ENCODE measurements around the gene ALOX15. TPM values are rescaled to one million over a fixed set of nuclear protein-coding genes. Genes with fewer than 3 reads are reported as not detected.
A peak's percentile ranks its signal among the peaks of the same experiment; 100 is the strongest.

The ALOX15 gene
- total and polyA plus RNA-seq, 10 donors, result 0.04 to 2.6 (median 0.70) TPM; not detected in 1

- peak; percentile 71 for DNase-seq
- WGBS, 5 donors, result 78 to 93% (median 81%) methylated on average over 15 to 18 of the region's 18 CpGs
- Histone ChIP-seq H3K27ac (peak overlapping the region in 2 of 8 donors; percentile 5 to 28), H3K27me3 (replicated peaks in 1 of 7) (peaks cover 0 to 23% (median 0%) of the 10 kb centered on the region in 7 donors), H3K36me3 (no peaks in the 10 kb centered on the region), H3K9me3 (no peaks in the 10 kb centered on the region), H3K4me3 (no peak overlapping the region), H3K4me1 (peaks cover 0 to 44% (median 18%) of the 10 kb centered on the region in 6 donors)
- no peak for TF ChIP-seq POLR2AphosphoS5 (IDR thresholded peaks at IDR 0.05)
- intact Hi-C loops (cut with DNase I; ENCODE audit: low total_unique reads), result no loop called here
These were observed 37.3 kb downstream of the ALOX15 start for GRCh38 chr17:4604111-4604644.

- peaks cover 0 to 27% (median 8%) of the 10 kb centered on the region in 6 donors for H3K4me1 ChIP-seq
- H3K27me3 ChIP-seq (replicated peaks in 1 of 7), result peaks cover 0 to 30% (median 3%) of the 10 kb centered on the region in 7 donors
- WGBS, 5 donors, result 81 to 93% (median 89%) methylated on average over 5 of the region's 5 CpGs
- no peak overlapping the region for H3K27ac ChIP-seq
- no peaks in the 10 kb centered on the region for H3K9me3 ChIP-seq
- no peak overlapping the region for H3K4me3 ChIP-seq
- no peaks in the 10 kb centered on the region for H3K36me3 ChIP-seq
- DNase-seq, result no peak
- intact Hi-C loops (cut with DNase I; ENCODE audit: low total_unique reads), result no loop called here
- TF ChIP-seq POLR2AphosphoS5 (IDR thresholded peaks at IDR 0.05) (no peak), POLR2A (IDR thresholded peaks at IDR 0.05) (no peak), CTCF (IDR thresholded peaks at IDR 0.05 in 8 of 11, conservative IDR thresholded peaks at IDR 0.05 in 3 of 11) (no peak)
These were observed 39.4 kb downstream of the ALOX15 start for GRCh38 chr17:4602041-4602440.

- intact Hi-C loops (cut with DNase I; ENCODE audit: low total_unique reads), result no loop called here
- no peak overlapping the region for H3K4me3 ChIP-seq
- no peak for DNase-seq
- H3K9me3 ChIP-seq, result no peaks in the 10 kb centered on the region
- no peak overlapping the region for H3K27ac ChIP-seq
- 85 to 92% (median 91%) methylated on average over 4 of the region's 4 CpGs for WGBS, 5 donors
- peaks cover 0 to 34% (median 3%) of the 10 kb centered on the region in 7 donors for H3K27me3 ChIP-seq (replicated peaks in 1 of 7)
- TF ChIP-seq CTCF (IDR thresholded peaks at IDR 0.05 in 8 of 11, conservative IDR thresholded peaks at IDR 0.05 in 3 of 11) (no peak), POLR2A (IDR thresholded peaks at IDR 0.05) (no peak), POLR2AphosphoS5 (IDR thresholded peaks at IDR 0.05) (no peak)
- H3K36me3 ChIP-seq, result no peaks in the 10 kb centered on the region
- peaks cover 0 to 20% (median 8%) of the 10 kb centered on the region in 6 donors for H3K4me1 ChIP-seq
These were observed 40.2 kb downstream of the ALOX15 start for GRCh38 chr17:4601326-4601725.

- TF ChIP-seq CTCF (IDR thresholded peaks at IDR 0.05 in 8 of 11, conservative IDR thresholded peaks at IDR 0.05 in 3 of 11) (no peak), POLR2A (IDR thresholded peaks at IDR 0.05) (no peak), POLR2AphosphoS5 (IDR thresholded peaks at IDR 0.05) (no peak)
- Histone ChIP-seq H3K27me3 (replicated peaks in 1 of 7) (peaks cover 0 to 37% (median 3%) of the 10 kb centered on the region in 7 donors), H3K9me3 (no peaks in the 10 kb centered on the region), H3K4me3 (no peak overlapping the region), H3K27ac (no peak overlapping the region), H3K4me1 (peaks cover 0 to 13% (median 5%) of the 10 kb centered on the region in 6 donors), H3K36me3 (no peaks in the 10 kb centered on the region)
- 67 to 84% (median 77%) methylated on average over 10 to 13 of the region's 13 CpGs for WGBS, 5 donors
- DNase-seq, result no peak
- intact Hi-C loops (cut with DNase I; ENCODE audit: low total_unique reads), result no loop called here
These were observed 40.9 kb downstream of the ALOX15 start for GRCh38 chr17:4600563-4600962.

All from spleen (tissue), 11 donors.